GM03348 (cell line): Measurements from ENCODE around the gene ERCC8.
A peak's percentile ranks its signal among the peaks of the same experiment; 100 is the strongest.
"Not testable (repeated sequence)": the region's sequence is repeated elsewhere in the genome, so short reads cannot be mapped to it uniquely, and the experiment has no call there.

Source experiments
- DNase-seq: peaks from one replicate; pipeline ENCODE4 v3.0.0; 2012; ENCODE audit warnings: low spot score

ERCC8 gene

GRCh38 chr5:60916646-60917045 lies 28.2 kb downstream of the ERCC8 start:
- DNase-seq, result no peak

DNA sequence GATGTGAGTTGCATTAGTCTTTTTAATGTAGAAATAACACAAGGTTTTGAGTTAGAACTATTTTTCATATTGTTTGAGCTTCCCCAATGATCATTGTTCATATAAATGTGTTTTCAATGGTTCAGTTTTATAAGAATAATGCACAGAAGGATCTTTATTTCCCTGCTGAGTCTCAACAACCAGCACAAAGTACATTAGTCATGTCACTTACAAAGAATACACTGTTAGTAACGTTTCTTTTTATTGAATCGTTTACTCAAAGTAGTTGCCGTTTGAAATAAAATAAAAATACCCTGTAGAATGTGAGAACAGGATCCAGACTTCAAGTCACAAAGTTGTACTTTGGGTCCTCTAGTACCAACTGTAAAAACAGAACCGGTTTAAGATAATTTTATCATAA lies 41.5 kb downstream of the ERCC8 start:
- no peak for DNase-seq

- no peak for DNase-seq
Measured at GRCh38 chr5:60896991-60897390, 47.9 kb downstream of the ERCC8 start.

DNA sequence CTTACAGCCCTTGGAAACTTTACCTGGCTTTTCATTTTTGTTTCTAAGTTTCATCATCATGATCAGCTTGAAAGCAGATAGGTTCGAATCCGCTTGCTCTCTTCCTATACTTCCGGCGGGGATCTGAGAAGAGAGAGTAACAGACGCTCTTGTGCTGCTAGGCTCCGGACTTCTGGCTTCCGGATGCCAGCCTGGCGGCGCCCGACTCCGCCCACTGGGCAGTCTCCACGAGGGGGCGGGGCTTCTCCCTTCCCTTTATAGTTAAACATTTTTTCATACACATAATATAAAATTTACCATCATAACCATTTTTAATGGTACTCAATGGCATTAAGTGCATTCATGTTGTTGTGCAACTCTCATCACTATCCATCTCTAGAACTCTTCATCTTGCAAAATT lies 51.3 kb downstream of the ERCC8 start:
- DNase-seq, result no peak

DNA sequence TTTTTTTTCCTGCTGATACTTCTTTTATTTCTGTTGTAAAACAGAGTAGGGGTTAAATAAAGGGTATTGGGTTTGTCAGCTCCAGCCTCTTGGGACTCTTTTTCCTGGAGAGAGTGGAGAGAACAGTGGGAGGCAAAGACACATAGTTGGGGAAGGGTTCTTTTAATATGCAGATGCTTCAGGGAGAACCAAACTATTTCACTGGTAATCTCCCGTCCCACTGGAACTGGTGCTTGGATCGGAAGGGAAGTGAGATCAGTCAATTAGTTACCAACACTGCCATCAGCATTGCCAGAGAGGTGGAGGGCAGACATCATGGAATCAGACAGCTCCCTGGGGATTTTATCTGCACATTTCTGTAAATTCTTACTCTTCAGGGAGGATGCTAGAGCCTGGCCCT lies 53.2 kb downstream of the ERCC8 start:
- DNase-seq, result no peak

DNA sequence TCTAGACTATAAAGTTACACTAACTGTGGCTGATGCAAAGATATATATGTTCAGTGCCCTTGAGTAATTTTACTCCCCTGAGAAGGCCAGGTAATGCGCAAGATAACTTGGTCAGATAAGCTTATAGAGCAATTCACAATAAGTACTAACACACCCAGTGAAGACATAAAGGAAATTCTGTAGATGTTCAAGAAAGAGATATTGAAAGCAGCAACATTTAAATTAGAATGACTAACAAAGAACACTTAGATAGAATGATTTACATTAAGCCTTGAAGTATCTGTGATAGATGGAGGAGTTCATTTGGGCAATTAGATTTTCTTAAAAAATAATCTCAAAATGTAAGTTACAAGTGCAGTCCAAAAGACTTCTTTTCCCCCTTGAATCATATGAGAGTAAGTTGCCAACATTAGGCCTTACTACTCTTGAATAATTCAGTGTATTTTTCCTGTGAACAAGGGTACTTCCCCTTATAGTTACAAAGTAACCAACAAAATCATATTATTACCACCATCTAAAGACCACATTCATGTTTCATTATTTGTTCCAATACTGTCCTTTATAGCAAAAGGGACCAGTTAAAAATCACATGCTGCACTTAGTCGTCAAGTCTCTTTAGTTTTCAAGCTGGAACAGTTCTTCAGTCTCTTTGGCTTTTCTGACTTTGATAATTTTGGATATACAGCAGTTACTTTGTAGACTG lies 56.4 kb downstream of the ERCC8 start:
- no peak for DNase-seq

DNA sequence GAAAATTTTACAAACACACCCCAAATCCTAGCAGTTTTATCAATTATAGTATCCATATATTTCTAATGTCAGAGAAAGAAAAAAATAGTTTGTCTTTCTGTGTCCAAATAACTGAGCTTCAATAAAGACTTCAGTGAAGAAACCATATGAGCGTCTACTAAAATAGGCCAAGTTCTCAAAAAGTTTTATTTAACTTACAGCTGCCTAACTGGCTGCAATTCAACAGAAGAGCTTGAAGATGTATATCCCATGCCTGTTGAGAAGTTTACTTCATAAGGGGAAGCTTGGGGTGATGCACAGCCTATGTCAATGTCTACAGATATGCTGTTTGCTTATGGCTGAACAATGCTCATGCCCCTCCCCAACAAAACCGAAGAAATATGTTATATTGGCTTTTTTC lies 57.1 kb downstream of the ERCC8 start:
- DNase-seq, result no peak

DNA sequence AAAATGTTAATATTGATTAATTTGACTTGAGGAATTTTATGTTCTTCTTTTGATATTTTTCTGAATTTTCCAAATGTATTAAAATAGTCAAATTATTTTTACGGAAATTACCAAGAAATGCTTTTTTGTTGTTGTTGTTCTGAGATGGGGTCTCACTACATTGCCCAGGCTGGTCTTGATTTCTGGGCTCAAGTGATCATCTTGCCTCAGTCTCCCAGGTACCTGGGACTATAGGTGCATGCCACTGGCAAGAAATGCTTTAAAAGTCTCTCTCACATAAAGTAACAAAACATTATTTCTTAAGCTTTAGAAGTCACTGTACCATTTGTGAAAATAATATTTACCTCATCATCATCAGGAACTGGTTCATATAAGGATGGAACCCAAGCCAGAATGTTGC lies 57.8 kb downstream of the ERCC8 start:
- no peak for DNase-seq

GRCh38 chr5:60886158-60886557 lies 58.7 kb downstream of the ERCC8 start:
- no peak for DNase-seq

GRCh38 chr5:60883229-60883628 lies 61.6 kb downstream of the ERCC8 start:
- peak; percentile 6 for DNase-seq

GRCh38 chr5:60872892-60873291 lies 72.0 kb downstream of the ERCC8 start:
- no peak for DNase-seq

- DNase-seq, result no peak
Measured at GRCh38 chr5:60870857-60871256, 74.0 kb downstream of the ERCC8 start.

DNA sequence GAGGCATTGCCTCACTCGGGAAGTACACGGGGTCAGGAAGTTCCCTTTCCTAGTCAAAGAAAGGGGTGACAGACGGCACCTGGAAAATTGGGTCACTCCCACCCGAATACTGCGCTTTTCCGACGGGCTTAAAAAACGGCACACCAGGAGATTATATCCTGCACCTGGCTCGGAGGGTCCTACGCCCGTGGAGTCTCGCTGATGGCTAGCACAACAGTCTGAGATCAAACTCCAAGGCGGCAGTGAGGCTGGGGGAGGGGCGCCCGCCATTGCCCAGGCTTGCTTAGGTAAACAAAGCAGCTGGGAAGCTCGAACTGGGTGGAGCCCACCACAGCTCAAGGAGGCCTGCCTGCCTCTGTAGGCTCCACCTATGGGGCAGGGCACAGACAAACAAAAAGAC lies 84.3 kb downstream of the ERCC8 start:
- DNase-seq, result not testable (repeated sequence)

GRCh38 chr5:60856066-60856465 lies 88.8 kb downstream of the ERCC8 start:
- peak; percentile 55 for DNase-seq

- DNase-seq, result no peak
Measured at GRCh38 chr5:60852940-60853339, 91.9 kb downstream of the ERCC8 start.

DNA sequence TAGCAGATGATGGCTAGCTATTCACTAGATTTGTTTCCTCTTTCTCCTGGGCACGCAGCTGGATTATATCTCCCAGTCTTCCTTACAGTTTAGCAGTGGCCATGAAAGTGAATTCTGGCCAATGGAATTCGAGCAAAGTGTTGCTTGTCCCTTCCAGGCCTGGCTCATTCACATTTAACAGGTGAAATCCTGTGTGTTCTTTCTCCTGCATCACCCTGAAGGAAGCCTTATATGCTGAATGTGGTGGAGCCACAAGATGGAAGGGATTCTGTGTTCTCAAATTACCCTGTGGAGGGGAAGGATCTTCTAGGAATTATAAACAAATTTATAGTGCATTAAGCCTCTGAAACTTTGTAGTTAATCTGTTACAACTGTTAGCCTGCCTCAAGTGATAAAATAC lies 92.6 kb downstream of the ERCC8 start:
- no peak for DNase-seq

GRCh38 chr5:60851626-60852025 lies 93.2 kb downstream of the ERCC8 start:
- DNase-seq, result no peak

DNA sequence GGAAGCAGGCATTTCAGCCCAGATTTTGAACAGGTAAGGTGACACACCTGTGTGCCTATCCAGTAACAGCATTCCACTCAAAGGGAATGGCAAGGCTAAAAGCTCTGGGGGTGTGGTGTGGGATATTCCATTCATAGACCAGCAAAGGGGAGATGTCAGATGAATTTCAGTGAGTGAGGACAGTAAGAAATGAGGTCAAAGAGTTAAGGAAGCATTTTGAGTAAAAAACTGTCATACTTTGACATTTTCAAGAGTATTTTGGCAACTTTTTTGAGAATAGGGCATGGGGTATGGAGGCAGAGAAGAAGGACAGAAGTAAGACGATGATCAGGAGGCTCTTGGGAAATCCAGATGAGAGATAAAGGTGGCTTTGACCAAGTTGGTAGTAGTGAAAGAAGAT lies 98.6 kb downstream of the ERCC8 start:
- no peak for DNase-seq

GRCh38 chr5:60843936-60844905 lies 100.6 kb downstream of the ERCC8 start, which contains the start of gene ELOVL7:
Gene ELOVL7, minus strand, starts transcription at chr5:60844269. Its CDS starts 56,872 bp downstream, at chr5:60787397.
- DNase-seq, result peak; percentile 70

GRCh38 chr5:60843386-60843935 lies 101.4 kb downstream of the ERCC8 start:
- DNase-seq, result peak; percentile 23

GRCh38 chr5:60842871-60843385 lies 101.9 kb downstream of the ERCC8 start:
- no peak for DNase-seq

DNA sequence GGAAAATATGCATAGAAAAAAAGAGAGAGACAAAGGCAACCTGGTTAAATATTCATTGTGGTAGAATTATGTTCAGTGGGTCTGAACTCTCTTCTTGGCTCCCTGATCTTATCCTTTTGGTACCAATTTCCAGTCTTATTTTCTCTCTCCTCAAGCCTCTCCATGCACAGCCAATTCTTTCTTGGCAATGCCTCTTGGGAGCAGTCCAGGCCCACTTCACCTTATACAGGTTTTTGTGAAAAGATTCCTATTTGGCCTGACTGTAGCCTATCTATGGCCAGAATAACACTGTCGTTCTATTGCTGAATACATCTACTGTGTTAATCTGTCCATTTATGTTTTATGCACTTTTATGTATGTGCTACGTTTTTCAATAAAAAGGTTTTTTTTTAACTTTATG lies 103.5 kb downstream of the ERCC8 start:
- no peak for DNase-seq

DNA sequence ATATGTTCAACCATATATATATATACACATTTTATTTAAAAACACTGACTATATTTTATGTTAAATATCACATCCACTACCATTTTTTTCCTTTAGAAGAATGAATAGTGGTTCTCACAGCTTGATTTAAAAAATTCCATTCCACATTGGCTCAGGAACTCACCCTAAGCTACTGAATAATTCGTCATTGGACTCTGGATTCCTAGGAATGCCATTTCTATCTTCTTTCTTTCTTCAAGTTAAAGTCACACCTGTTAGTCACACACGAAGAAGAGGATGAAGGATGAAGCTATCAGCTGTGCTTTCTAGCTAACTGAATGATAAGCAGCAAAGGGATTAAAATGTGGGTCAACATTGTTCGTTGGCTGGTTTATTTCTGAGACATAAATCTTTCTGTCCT lies 108.7 kb downstream of the ERCC8 start:
- DNase-seq, result no peak
